CD4-positive, alpha-beta memory T cell (primary cell): ENCODE measurements around the gene HOXB4. TPM values are rescaled to one million over a fixed set of nuclear protein-coding genes. Genes with fewer than 3 reads are reported as not detected.

Experiments
- CTCF ChIA-PET: fragments of 350-600 bp; sonication (Branson Sonifier 250); formaldehyde crosslinking; loops from one replicate; lab custom pipeline; 2021; ENCODE audit warnings: inconsistent platforms; ENCODE audit not compliant: partially characterized antibody; lab: Charles Lee
- POLR2A ChIA-PET: fragments of 350-600 bp; sonication (Branson Sonifier 250); formaldehyde crosslinking; loops from one replicate; lab custom pipeline; 2021; ENCODE audit not compliant: partially characterized antibody; lab: Charles Lee
- DNase-seq, 5 donors: peaks; one replicate each; pipeline versions ENCODE4 v3.0.0 to v3.0.0-alpha.2; 2020 to 2022; ENCODE audit warnings: mixed read lengths in 1 of 5
- H3K27ac ChIP-seq: one replicate; pipeline ENCODE4 v1.7.0; 2013; ENCODE audit warnings: low read depth, low read length
- H3K27me3 ChIP-seq: 2 replicates; pipeline ENCODE4 v1.7.0; 2013; ENCODE audit warnings: mild to moderate bottlenecking, low read length, moderate library complexity; ENCODE audit not compliant: insufficient read depth
- H3K36me3 ChIP-seq: 2 replicates; pipeline ENCODE4 v1.7.0; 2013; ENCODE audit warnings: mild to moderate bottlenecking, low read length, moderate library complexity; ENCODE audit not compliant: insufficient read depth
- H3K4me1 ChIP-seq: 2 replicates; pipeline ENCODE4 v1.7.0; 2013; ENCODE audit warnings: mild to moderate bottlenecking, low read length, moderate library complexity; ENCODE audit not compliant: insufficient read depth
- H3K4me3 ChIP-seq, 2 donors: one replicate each; pipeline ENCODE4 v1.7.0; 2013; ENCODE audit warnings: low read length in 2 of 2, mild to moderate bottlenecking in 1 of 2
- H3K9me3 ChIP-seq, 2 donors: one replicate each; pipeline ENCODE4 v1.7.0; 2013; ENCODE audit warnings: low read length in 2 of 2, control low read depth in 1 of 2; ENCODE audit not compliant: control insufficient read depth in 1 of 2
- H3K27ac Mint-ChIP-seq, 7 donors: one replicate each; pipeline ENCODE4 v1.8.0; 2020 to 2021; ENCODE audit warnings: mixed read lengths in 7 of 7, mild to moderate bottlenecking in 6 of 7, inconsistent platforms in 3 of 7, moderate library complexity in 3 of 7
- H3K27me3 Mint-ChIP-seq, 2 donors: one replicate each; pipeline ENCODE4 v1.8.0; 2020 to 2021; ENCODE audit warnings: mixed read lengths in 2 of 2
- H3K36me3 Mint-ChIP-seq, 2 donors: one replicate each; pipeline ENCODE4 v1.8.0; 2020 to 2021; ENCODE audit warnings: mixed read lengths in 2 of 2, inconsistent platforms in 1 of 2, mild to moderate bottlenecking in 1 of 2
- H3K4me1 Mint-ChIP-seq, 4 donors: one replicate each; pipeline ENCODE4 v1.8.0; 2020 to 2021; ENCODE audit warnings: mixed read lengths in 4 of 4, mild to moderate bottlenecking in 1 of 4
- H3K4me3 Mint-ChIP-seq, 8 donors: one replicate each; pipeline ENCODE4 v1.8.0; 2020 to 2021; ENCODE audit warnings: mixed read lengths in 8 of 8, mild to moderate bottlenecking in 7 of 8, moderate library complexity in 6 of 8, inconsistent platforms in 3 of 8
- H3K9me3 Mint-ChIP-seq, 8 donors: one replicate each; pipeline ENCODE4 v1.8.0; 2020 to 2021; ENCODE audit warnings: mixed read lengths in 8 of 8, mild to moderate bottlenecking in 5 of 8, inconsistent platforms in 3 of 8, moderate library complexity in 1 of 8
- intact Hi-C: fragments of 100-400 bp; cut with micrococcal nuclease; formaldehyde crosslinking; loops from one replicate; pipeline ENCODE4 v1.15.1; 2023
- polyA plus RNA-seq, 2 donors: library from polyadenylated mRNA; unstranded; fragments of 300-500 nt; fragmentation: Illumina TruSeq; gene quantifications; one replicate each; pipeline ENCODE4 v1.2.3, GENCODE V29; 2021
- total RNA-seq, 2 experiments: library from RNA; stranded (reverse); gene quantifications; one replicate each; pipeline ENCODE4 v1.2.3, GENCODE V29; 2021

Gene HOXB4
- total and polyA plus RNA-seq, 4 experiments from 2014 or later, result 0.11 to 4.5 (median 1.6) TPM

DNA sequence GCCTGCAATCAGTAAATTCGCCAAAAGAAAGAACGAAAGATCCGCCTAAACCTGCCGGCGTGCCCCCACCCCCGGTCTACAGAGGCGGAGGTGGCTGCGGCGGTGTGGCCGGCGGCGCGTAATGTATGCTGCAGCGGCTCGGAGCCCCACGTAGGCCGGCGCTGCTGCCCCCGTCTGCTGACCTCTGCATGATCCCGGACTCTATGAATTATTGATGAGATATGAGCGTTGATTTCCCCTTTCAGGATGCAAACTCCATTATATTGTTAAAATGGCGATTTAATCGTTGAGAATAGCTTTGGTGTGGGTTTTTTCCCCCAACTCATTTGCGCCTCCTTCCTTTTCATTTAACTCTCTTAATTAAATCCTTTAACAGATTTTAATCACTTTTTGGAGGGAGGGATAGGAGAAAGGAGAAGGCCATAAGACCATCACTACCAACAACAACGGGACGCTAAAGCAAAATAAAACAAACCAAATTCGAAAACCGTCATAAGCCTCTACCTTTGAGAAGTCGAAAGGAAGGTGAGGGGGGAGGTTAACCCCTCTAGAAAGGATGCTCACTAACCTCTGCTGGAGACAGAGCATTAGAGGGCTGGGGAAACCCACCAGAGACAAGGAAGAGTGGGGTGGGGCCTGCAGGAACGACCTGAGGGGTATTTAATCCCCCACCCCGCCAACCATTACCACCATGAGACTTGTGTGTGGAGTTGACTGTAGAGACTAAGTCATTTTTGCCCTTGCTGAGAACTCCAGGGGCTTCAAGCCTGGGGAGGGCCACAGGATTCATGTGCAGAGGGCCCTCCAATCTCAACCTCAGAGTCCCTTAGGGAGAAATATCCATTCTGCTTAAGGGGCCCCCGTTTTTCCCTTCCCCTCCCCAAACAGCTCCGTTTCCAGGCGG, 8.5 kb upstream of the HOXB4 start:
- Histone ChIP-seq H3K36me3 (no peaks in the 10 kb centered on the region), H3K27me3 (peaks cover 34% of the 10 kb centered on the region), H3K4me1 (peaks cover 29% of the 10 kb centered on the region), H3K4me3 (peak overlapping the region; percentile 73 to 98), H3K9me3 (no peaks in the 10 kb centered on the region), H3K27ac (no peak overlapping the region)
- peaks cover 0 to 2% (median 0%) of the 10 kb centered on the region in 8 donors for H3K9me3 Mint-ChIP-seq
- intact Hi-C loops, result no loop called here
- peaks cover 0 to 5% of the 10 kb centered on the region in 2 donors for H3K36me3 Mint-ChIP-seq
- ChIA-PET CTCF (interaction anchor here (0.7 to 2.6 kb wide), 8 partner anchors 26 to 561 kb away, joined by 3 to 11 read pairs (median 4); no protein-coding TSS in a partner anchor), POLR2A (interaction anchor here (1.2 to 2.3 kb wide), 3 partner anchors 9 to 253 kb away, joined by 3 to 6 read pairs (median 4); partner anchors contain the start of gene HOXB4)
- peaks cover 12 to 46% (median 29%) of the 10 kb centered on the region in 4 donors for H3K4me1 Mint-ChIP-seq
- H3K27me3 Mint-ChIP-seq, result peaks cover 49 to 70% of the 10 kb centered on the region in 2 donors
- H3K27ac Mint-ChIP-seq, result peak overlapping the region in 3 of 7 donors; percentile 11 to 82 (median 69)
- peak overlapping the region; percentile 90 to 97 (median 94) for H3K4me3 Mint-ChIP-seq
- no peak for DNase-seq

DNA sequence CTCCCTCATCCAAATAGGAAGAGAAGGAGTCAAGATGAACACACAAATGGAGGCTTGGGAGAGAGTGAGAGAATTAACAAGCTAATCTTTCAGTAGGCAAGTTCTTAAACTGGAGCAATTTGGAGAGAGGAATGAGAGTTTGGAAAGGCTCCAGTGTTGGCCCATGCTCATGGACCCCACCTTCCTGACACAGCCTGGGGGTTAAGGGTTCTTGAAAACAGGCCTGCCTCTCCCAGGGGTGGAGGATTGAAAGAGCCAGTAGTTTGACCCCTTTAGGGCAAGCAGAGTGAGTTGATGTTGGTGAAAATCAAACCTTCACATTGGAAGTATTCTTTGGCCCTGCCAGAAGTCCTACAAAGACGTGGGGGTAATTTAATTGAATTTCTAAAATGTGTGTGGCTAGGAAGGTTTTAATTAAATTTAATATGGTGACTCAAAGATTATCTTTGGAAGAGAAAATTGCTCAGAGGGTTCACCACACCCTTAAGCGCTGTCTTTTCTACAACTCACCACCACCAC, 6.1 kb upstream of the HOXB4 start:
- H3K9me3 Mint-ChIP-seq, result no peaks in the 10 kb centered on the region
- peaks cover 56 to 73% of the 10 kb centered on the region in 2 donors for H3K27me3 Mint-ChIP-seq
- peaks cover 40% of the 10 kb centered on the region for H3K27me3 ChIP-seq
- no peaks in the 10 kb centered on the region for H3K36me3 ChIP-seq
- H3K4me1 ChIP-seq, result peaks cover 47% of the 10 kb centered on the region
- H3K4me1 Mint-ChIP-seq, result peaks cover 14 to 63% (median 39%) of the 10 kb centered on the region in 4 donors
- intact Hi-C loops, result no loop called here
- peak overlapping the region in 6 of 8 donors; percentile 12 to 58 (median 51) for H3K4me3 Mint-ChIP-seq
- no peak overlapping the region for H3K4me3 ChIP-seq
- CTCF ChIA-PET, result interaction anchor here (0.8 to 2.6 kb wide), 5 partner anchors 12 to 249 kb away, joined by 3 to 18 read pairs (median 4); no protein-coding TSS in a partner anchor
- POLR2A ChIA-PET, result no interaction called here
- no peak overlapping the region for H3K27ac ChIP-seq
- H3K27ac Mint-ChIP-seq, result peak overlapping the region in 1 of 7 donors; percentile 66
- peaks cover 0 to 5% of the 10 kb centered on the region in 2 donors for H3K36me3 Mint-ChIP-seq
- no peaks in the 10 kb centered on the region for H3K9me3 ChIP-seq
- DNase-seq, result no peak

DNA sequence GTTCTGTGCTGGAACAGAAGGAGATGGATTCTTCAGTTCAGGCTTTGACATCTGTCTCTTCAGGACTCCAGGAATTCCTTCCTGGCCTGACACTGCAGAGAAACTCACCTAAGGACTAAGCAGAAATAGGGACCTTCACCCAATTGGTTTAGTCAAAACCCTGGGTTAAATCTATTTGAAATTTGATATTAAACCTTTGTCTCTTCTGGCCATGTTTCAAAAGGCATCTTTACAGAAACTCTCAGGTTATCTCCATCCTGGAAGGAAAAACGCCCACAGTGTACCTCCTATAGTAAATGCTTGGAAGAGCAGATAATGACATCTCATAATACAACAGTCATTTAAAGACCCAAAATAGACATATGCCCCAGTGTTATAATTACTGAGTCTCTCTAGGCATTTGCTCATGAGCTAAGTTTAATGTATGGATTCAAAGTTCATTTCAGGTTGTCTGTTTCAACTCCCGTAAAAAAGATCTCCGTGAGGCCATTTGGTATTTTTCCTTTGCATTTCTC, 5.6 kb upstream of the HOXB4 start:
- ChIA-PET CTCF (interaction anchor here (0.8 to 2.6 kb wide), 7 partner anchors 12 to 276 kb away, joined by 3 to 18 read pairs (median 4); no protein-coding TSS in a partner anchor), POLR2A (interaction anchor here (1.4 kb wide), 1 partner anchor 92 kb away, joined by 6 read pairs; no protein-coding TSS in a partner anchor)
- Histone ChIP-seq H3K4me3 (no peak overlapping the region), H3K36me3 (no peaks in the 10 kb centered on the region), H3K9me3 (no peaks in the 10 kb centered on the region), H3K27me3 (peaks cover 38% of the 10 kb centered on the region), H3K4me1 (peaks cover 52% of the 10 kb centered on the region), H3K27ac (no peak overlapping the region)
- Mint-ChIP-seq H3K27me3 (peaks cover 60 to 76% of the 10 kb centered on the region in 2 donors), H3K4me3 (peak overlapping the region in 3 of 8 donors; percentile 12 to 57 (median 53)), H3K27ac (peak overlapping the region in 1 of 7 donors; percentile 66), H3K36me3 (peaks cover 0 to 10% of the 10 kb centered on the region in 2 donors), H3K4me1 (peaks cover 18 to 68% (median 44%) of the 10 kb centered on the region in 4 donors), H3K9me3 (no peaks in the 10 kb centered on the region)
- intact Hi-C loops, result no loop called here
- DNase-seq, result no peak

DNA sequence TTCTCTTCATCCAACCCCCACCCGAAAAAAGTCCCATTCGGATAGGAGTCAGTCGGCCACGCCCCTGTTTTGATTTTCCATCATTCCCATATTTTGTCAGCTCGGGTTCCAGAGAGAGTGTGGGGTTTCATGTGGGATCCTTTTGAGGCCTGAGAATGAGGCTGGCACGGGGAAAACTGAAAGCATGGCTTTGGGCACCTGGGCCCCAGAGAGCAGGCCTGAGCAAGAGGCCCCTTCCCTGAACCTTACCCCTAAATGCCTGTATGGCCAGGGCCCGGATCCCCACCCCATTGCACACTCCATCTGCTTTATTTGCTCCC, 4.6 kb upstream of the HOXB4 start:
- intact Hi-C loops, result no loop called here
- Histone ChIP-seq H3K36me3 (no peaks in the 10 kb centered on the region), H3K27ac (no peak overlapping the region), H3K4me3 (no peak overlapping the region), H3K4me1 (peaks cover 54% of the 10 kb centered on the region), H3K27me3 (peaks cover 34% of the 10 kb centered on the region), H3K9me3 (no peaks in the 10 kb centered on the region)
- peaks cover 22 to 74% (median 47%) of the 10 kb centered on the region in 4 donors for H3K4me1 Mint-ChIP-seq
- peak overlapping the region; percentile 45 to 77 (median 70) for H3K4me3 Mint-ChIP-seq
- H3K27ac Mint-ChIP-seq, result peak overlapping the region in 2 of 7 donors; percentile 37 to 73
- no peak for DNase-seq
- peaks cover 57 to 70% of the 10 kb centered on the region in 2 donors for H3K27me3 Mint-ChIP-seq
- ChIA-PET POLR2A (interaction anchor here (1.4 kb wide), 1 partner anchor 91 kb away, joined by 6 read pairs; no protein-coding TSS in a partner anchor), CTCF (interaction anchor here (0.8 to 2.6 kb wide), 9 partner anchors 35 to 275 kb away, joined by 3 to 18 read pairs (median 4); no protein-coding TSS in a partner anchor)
- peaks cover 3 to 15% of the 10 kb centered on the region in 2 donors for H3K36me3 Mint-ChIP-seq
- H3K9me3 Mint-ChIP-seq, result no peaks in the 10 kb centered on the region

DNA sequence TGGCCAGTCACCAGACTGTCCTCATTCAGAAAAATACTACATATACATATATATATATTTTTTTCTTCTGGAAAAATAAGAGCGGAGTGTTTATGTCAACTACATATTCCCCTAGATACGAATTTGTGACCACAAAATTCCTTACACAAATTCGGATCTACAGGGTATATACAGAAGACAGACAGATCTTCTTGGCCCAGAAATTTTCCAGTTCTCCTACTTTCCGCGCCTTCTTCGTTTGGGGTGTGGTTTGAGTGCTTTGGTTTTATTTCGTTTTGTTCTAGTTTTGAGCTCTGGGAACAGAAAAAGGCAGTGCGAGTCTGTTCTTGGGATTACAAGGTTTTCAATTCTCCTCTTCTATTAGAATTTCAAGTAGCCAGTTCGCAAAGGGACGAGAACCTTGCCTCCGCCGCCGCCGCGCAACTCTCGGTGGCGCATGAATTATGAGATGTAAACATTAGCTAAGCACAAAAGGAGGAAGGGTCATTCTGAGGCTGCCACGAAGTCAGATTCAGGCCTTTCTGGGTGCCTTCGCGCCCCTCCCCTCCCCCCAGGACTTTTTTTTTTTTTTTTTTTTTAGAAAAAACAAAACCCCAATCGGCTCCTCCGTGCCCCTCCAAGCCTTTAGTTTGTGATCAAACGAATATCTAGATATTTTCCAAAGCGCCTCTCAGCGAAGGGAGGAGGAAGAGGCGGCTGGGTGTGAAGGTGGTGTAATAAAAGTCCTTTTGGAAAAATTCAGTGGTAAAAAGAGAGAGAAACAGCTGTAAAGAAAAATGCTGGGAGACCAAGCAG, 1.8 kb upstream of the HOXB4 start:
- ChIA-PET POLR2A (interaction anchor here (2.5 kb wide), 1 partner anchor 13 kb away, joined by 8 read pairs; no protein-coding TSS in a partner anchor), CTCF (no interaction called here)
- DNase-seq, result no peak
- H3K27ac ChIP-seq, result no peak overlapping the region
- Mint-ChIP-seq H3K27me3 (peaks cover 36 to 50% of the 10 kb centered on the region in 2 donors), H3K27ac (peak overlapping the region in 3 of 7 donors; percentile 59 to 91 (median 73)), H3K36me3 (peaks cover 3 to 12% of the 10 kb centered on the region in 2 donors), H3K4me1 (peaks cover 19 to 69% (median 43%) of the 10 kb centered on the region in 4 donors), H3K4me3 (peak overlapping the region; percentile 69 to 97 (median 93)), H3K9me3 (no peaks in the 10 kb centered on the region)
- no peak overlapping the region for H3K4me3 ChIP-seq
- H3K27me3 ChIP-seq, result peaks cover 14% of the 10 kb centered on the region
- H3K9me3 ChIP-seq, result no peaks in the 10 kb centered on the region
- intact Hi-C loops, result no loop called here
- no peaks in the 10 kb centered on the region for H3K36me3 ChIP-seq
- peaks cover 55% of the 10 kb centered on the region for H3K4me1 ChIP-seq

DNA sequence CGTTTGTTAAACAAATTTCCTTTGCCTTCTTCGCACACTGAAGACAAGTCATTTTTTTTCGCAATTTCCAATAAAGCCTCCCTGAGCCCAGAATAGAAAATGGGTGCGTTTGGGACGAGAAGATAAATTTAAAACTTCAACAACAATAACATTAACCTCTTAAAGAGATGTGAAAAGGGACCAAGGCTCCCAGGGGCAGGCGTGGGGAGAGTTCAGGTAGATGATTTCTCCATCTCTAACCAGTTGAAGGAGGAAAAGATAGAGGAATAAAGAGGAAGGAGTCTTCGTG, 1.3 kb upstream of the HOXB4 start:
- Histone ChIP-seq H3K4me1 (peaks cover 52% of the 10 kb centered on the region), H3K27ac (no peak overlapping the region), H3K36me3 (no peaks in the 10 kb centered on the region), H3K27me3 (peaks cover 14% of the 10 kb centered on the region), H3K9me3 (no peaks in the 10 kb centered on the region), H3K4me3 (no peak overlapping the region)
- peaks cover 35 to 49% of the 10 kb centered on the region in 2 donors for H3K27me3 Mint-ChIP-seq
- no peaks in the 10 kb centered on the region for H3K9me3 Mint-ChIP-seq
- ChIA-PET CTCF (interaction anchor here (0.9 kb wide), 1 partner anchor 88 kb away, joined by 4 read pairs; no protein-coding TSS in a partner anchor), POLR2A (interaction anchor here (1.1 to 2.5 kb wide), 4 partner anchors 13 to 87 kb away, joined by 4 to 8 read pairs (median 5); no protein-coding TSS in a partner anchor)
- H3K4me1 Mint-ChIP-seq, result peaks cover 18 to 67% (median 42%) of the 10 kb centered on the region in 4 donors
- peak overlapping the region; percentile 90 to 97 (median 93) for H3K4me3 Mint-ChIP-seq
- intact Hi-C loops, result no loop called here
- no peak for DNase-seq
- H3K36me3 Mint-ChIP-seq, result peaks cover 3 to 12% of the 10 kb centered on the region in 2 donors
- peak overlapping the region in 3 of 7 donors; percentile 25 to 91 (median 87) for H3K27ac Mint-ChIP-seq
